ENCODE data around the gene ADAMTSL1.

GRCh38 chr9:18477121-18477660 lies 3.2 kb downstream of the ADAMTSL1 start:
- no peak for TF ChIP-seq CTCF (IDR thresholded peaks at IDR 0.05)
- no peak for TF ChIP-seq POLR2A (IDR thresholded peaks at IDR 0.05)
- TF ChIP-seq POLR2AphosphoS5 (IDR thresholded peaks at IDR 0.05): no peak
